Thoracic aorta (tissue), 2 donors: ENCODE results near the gene MACROD1. TPM values are rescaled to one million over a fixed set of nuclear protein-coding genes. Genes with fewer than 3 reads are reported as not detected.

Source experiments
- ATAC-seq: fragments of 150-250 bp; one replicate; pipeline ENCODE4 v1.8.0; 2017; ENCODE audit warnings: low read depth; ENCODE audit not compliant: insufficient number of reproducible peaks, low FRiP score
- DNase-seq: peaks from one replicate; pipeline ENCODE4 v3.0.0-alpha.2; 2020; ENCODE audit warnings: low spot score
- H3K27ac ChIP-seq, 2 donors: fragments of 200-600 bp; sonication (generic); 1 replicate in 1 of 2; 2 replicates in 1 of 2; pipeline ENCODE4 v1.5.1; 2016; ENCODE audit warnings: mild to moderate bottlenecking in 2 of 2, moderate library complexity in 2 of 2
- H3K27me3 ChIP-seq: fragments of 200-600 bp; sonication (generic); replicated peaks from 2 replicates; pipeline ENCODE4 v1.6.0; 2016; ENCODE audit warnings: mild to moderate bottlenecking; ENCODE audit not compliant: insufficient read depth
- H3K36me3 ChIP-seq: fragments of 200-600 bp; sonication (generic); one replicate; pipeline ENCODE4 v1.5.1; 2016
- H3K4me1 ChIP-seq, 2 donors: fragments of 200-600 bp; sonication (generic); 1 replicate in 1 of 2; 2 replicates in 1 of 2; pipeline versions ENCODE4 v1.5.1 to v1.6.0; 2016; ENCODE audit warnings: low read depth in 2 of 2, mild to moderate bottlenecking in 1 of 2; ENCODE audit not compliant: control insufficient read depth in 1 of 2
- H3K4me3 ChIP-seq: fragments of 200-600 bp; sonication (generic); 2 replicates; pipeline ENCODE4 v1.5.1; 2016; ENCODE audit warnings: mild to moderate bottlenecking
- H3K9me3 ChIP-seq: fragments of 200-600 bp; sonication (generic); 2 replicates; pipeline ENCODE4 v1.5.1; 2016
- CTCF ChIP-seq: fragments of 200-600 bp; sonication (generic); IDR thresholded peaks from one replicate; pipeline ENCODE4 v1.5.1; 2019; ENCODE audit warnings: antibody characterized with exemption
- total RNA-seq, 2 donors: library from RNA; depleted of rRNA; stranded (reverse); fragments of >200 nt; gene quantifications; one replicate each; pipeline versions ENCODE4 v1.1.0 to v1.2.3, GENCODE V29; 2016

MACROD1 gene
- total RNA-seq, 2 donors from 2014 or later, result 15.8 to 17.6 TPM

- H3K4me3 ChIP-seq, result no peak overlapping the region
- TF ChIP-seq CTCF, result no peak
- no peak for ATAC-seq
- no peaks in the 10 kb centered on the region for H3K4me1 ChIP-seq
- H3K27me3 ChIP-seq, result no peaks in the 10 kb centered on the region
- H3K9me3 ChIP-seq, result no peaks in the 10 kb centered on the region
- no peaks in the 10 kb centered on the region for H3K36me3 ChIP-seq
- no peak for DNase-seq
- no peak overlapping the region for H3K27ac ChIP-seq
These were observed 71.3 kb downstream of the MACROD1 start for GRCh38 chr11:64094463-64095260.

- Histone ChIP-seq H3K4me3 (no peak overlapping the region), H3K9me3 (no peaks in the 10 kb centered on the region), H3K4me1 (no peaks in the 10 kb centered on the region), H3K36me3 (no peaks in the 10 kb centered on the region), H3K27ac (no peak overlapping the region), H3K27me3 (no peaks in the 10 kb centered on the region)
- DNase-seq (no peak), ATAC-seq (no peak)
- no peak for TF ChIP-seq CTCF
These were observed 72.5 kb downstream of the MACROD1 start for GRCh38 chr11:64093233-64094039.

- no peak for ATAC-seq
- Histone ChIP-seq H3K9me3 (no peaks in the 10 kb centered on the region), H3K4me1 (no peaks in the 10 kb centered on the region), H3K27ac (no peak overlapping the region), H3K27me3 (no peaks in the 10 kb centered on the region), H3K36me3 (no peaks in the 10 kb centered on the region), H3K4me3 (no peak overlapping the region)
- TF ChIP-seq CTCF, result no peak
- no peak for DNase-seq
These were observed 73.2 kb downstream of the MACROD1 start for GRCh38 chr11:64092761-64093136.

GRCh38 chr11:64092111-64092760 is 73.7 kb downstream of the MACROD1 start:
- Histone ChIP-seq H3K9me3 (no peaks in the 10 kb centered on the region), H3K4me3 (no peak overlapping the region), H3K36me3 (no peaks in the 10 kb centered on the region), H3K4me1 (no peaks in the 10 kb centered on the region), H3K27ac (no peak overlapping the region), H3K27me3 (no peaks in the 10 kb centered on the region)
- TF ChIP-seq CTCF, result no peak
- DNase-seq (no peak), ATAC-seq (no peak)
